SK-N-SH treated with all-trans-retinoic acid at 6 μM for 48 hours (cell line): ENCODE results near the gene HIVEP3.

Experiments
- ARNTL ChIP-seq: fragments of 450-650 bp; formaldehyde crosslinking; IDR thresholded peaks from 2 replicates; pipeline ENCODE4 v1.5.0; 2020; ENCODE audit warnings: low read depth, mild to moderate bottlenecking, moderate library complexity, borderline replicate concordance
- CREB5 ChIP-seq: fragments of 250-450 bp; sonication (Bioruptor Pico); IDR thresholded peaks from 2 replicates; pipeline ENCODE4 v1.5.1; 2020; ENCODE audit warnings: low read depth, mild to moderate bottlenecking, moderate library complexity
- CSRNP3 ChIP-seq: fragments of 250-450 bp; sonication (Bioruptor Pico); IDR thresholded peaks from 2 replicates; pipeline ENCODE4 v1.5.1; 2021; ENCODE audit warnings: mild to moderate bottlenecking, moderate library complexity
- GLIS3 ChIP-seq: fragments of 250-450 bp; sonication (Bioruptor Pico); IDR thresholded peaks from 2 replicates; pipeline ENCODE4 v1.5.0; 2020; ENCODE audit warnings: mild to moderate bottlenecking, moderate library complexity
- ISL1 ChIP-seq: fragments of 250-450 bp; sonication (Bioruptor Pico); IDR thresholded peaks from 2 replicates; pipeline ENCODE4 v2.1.2; 2022; ENCODE audit warnings: mild to moderate bottlenecking, moderate library complexity
- PATZ1 ChIP-seq: fragments of 250-450 bp; sonication (Bioruptor Pico); IDR thresholded peaks from 2 replicates; pipeline ENCODE4 v1.8.0; 2020; ENCODE audit warnings: mild to moderate bottlenecking, moderate library complexity, borderline replicate concordance
- POU6F1 ChIP-seq: fragments of 250-450 bp; sonication (Bioruptor Pico); IDR thresholded peaks from 2 replicates; pipeline ENCODE4 v1.8.0; 2021; ENCODE audit warnings: low read depth, mild to moderate bottlenecking, moderate library complexity, borderline replicate concordance
- RARB ChIP-seq: fragments of 250-450 bp; sonication (Bioruptor Pico); IDR thresholded peaks from 2 replicates; pipeline ENCODE4 v1.8.0; 2021; ENCODE audit warnings: mild to moderate bottlenecking, moderate library complexity
- SNAI2 ChIP-seq: fragments of 250-450 bp; sonication (Bioruptor Pico); IDR thresholded peaks from 2 replicates; pipeline ENCODE4 v1.5.0; 2020; ENCODE audit warnings: mild to moderate bottlenecking, moderate library complexity
- TSHZ2 ChIP-seq: fragments of 250-450 bp; sonication (Bioruptor Pico); IDR thresholded peaks from 2 replicates; pipeline ENCODE4 v1.5.0; 2020; ENCODE audit warnings: mild to moderate bottlenecking, moderate library complexity
- ZFP30 ChIP-seq: fragments of 450-650 bp; formaldehyde crosslinking; IDR thresholded peaks from 2 replicates; pipeline ENCODE4 v1.5.0; 2022; ENCODE audit warnings: mild to moderate bottlenecking, moderate library complexity
- ZNF8 ChIP-seq: fragments of 450-650 bp; formaldehyde crosslinking; IDR thresholded peaks from 2 replicates; pipeline ENCODE4 v1.5.0; 2020; ENCODE audit warnings: mild to moderate bottlenecking, moderate library complexity

GRCh38 chr1:41884256-41885230 lies 34.2 kb downstream of the HIVEP3 start:
- no peak for TF ChIP-seq CREB5 (CRISPR knock-in tag)
- TF ChIP-seq POU6F1 (CRISPR knock-in tag), result no peak
- no peak for TF ChIP-seq RARB (CRISPR knock-in tag)
- no peak for TF ChIP-seq ISL1 (CRISPR knock-in tag)
- TF ChIP-seq GLIS3, result no peak
- TF ChIP-seq PATZ1 (CRISPR knock-in tag), result no peak
- TF ChIP-seq SNAI2 (CRISPR knock-in tag), result no peak
- TF ChIP-seq ARNTL (CRISPR knock-in tag), result no peak
- TF ChIP-seq ZFP30, result no peak
- TF ChIP-seq CSRNP3 (CRISPR knock-in tag), result no peak
- no peak for TF ChIP-seq ZNF8 (CRISPR knock-in tag)
- TF ChIP-seq TSHZ2 (CRISPR knock-in tag), result no peak
